Karpas-422 (cell line): ENCODE measurements around the gene CEP112. TPM values are rescaled to one million over a fixed set of nuclear protein-coding genes. Genes with fewer than 3 reads are reported as not detected.

Experiments
- DNase-seq: peaks from one replicate; pipeline ENCODE4 v3.0.0-alpha.2; 2015
- H2AFZ ChIP-seq: fragments of 200-600 bp; sonication (generic); 2 replicates; pipeline ENCODE4 v1.6.1; 2014; ENCODE audit warnings: antibody characterized with exemption, low read length, mixed read lengths
- H3K27ac ChIP-seq: fragments of 200-600 bp; sonication (generic); 2 replicates; pipeline ENCODE4 v1.5.1; 2014; ENCODE audit warnings: mild to moderate bottlenecking, low read length, moderate library complexity
- H3K27me3 ChIP-seq: fragments of 200-600 bp; sonication (generic); 2 replicates; pipeline ENCODE4 v1.6.1; 2014; ENCODE audit warnings: low read length, mixed read lengths
- H3K36me3 ChIP-seq: fragments of 200-600 bp; sonication (generic); 2 replicates; pipeline ENCODE4 v1.6.1; 2014; ENCODE audit warnings: low read length, mixed read lengths; ENCODE audit not compliant: insufficient read depth
- H3K4me1 ChIP-seq: fragments of 200-600 bp; sonication (generic); 2 replicates; pipeline ENCODE4 v1.6.1; 2014; ENCODE audit warnings: mild to moderate bottlenecking, low read length, mixed read lengths
- H3K4me2 ChIP-seq: fragments of 200-600 bp; sonication (generic); 2 replicates; pipeline ENCODE4 v1.6.1; 2014; ENCODE audit warnings: low read length, low read depth, mild to moderate bottlenecking; ENCODE audit not compliant: poor library complexity, severe bottlenecking
- H3K4me3 ChIP-seq: fragments of 200-600 bp; sonication (generic); 2 replicates; pipeline ENCODE4 v1.5.1; 2014; ENCODE audit warnings: mild to moderate bottlenecking, antibody characterized with exemption, low read length, mixed read lengths
- H3K79me2 ChIP-seq: fragments of 200-600 bp; sonication (generic); 2 replicates; pipeline ENCODE4 v1.6.1; 2014; ENCODE audit warnings: mild to moderate bottlenecking, low read length, mixed read lengths
- H3K9ac ChIP-seq: fragments of 200-600 bp; sonication (generic); 2 replicates; pipeline ENCODE4 v1.6.0; 2014; ENCODE audit warnings: low read length
- H3K9me2 ChIP-seq: fragments of 200-600 bp; sonication (generic), shearing (Covaris generic); replicated peaks from 2 replicates; pipeline ENCODE4 v1.6.0; 2014; ENCODE audit warnings: mild to moderate bottlenecking, low read length, moderate library complexity; ENCODE audit not compliant: insufficient read depth
- H3K9me3 ChIP-seq: fragments of 300-700, 200-600 bp; sonication (generic); 2 replicates; pipeline ENCODE4 v1.6.1; 2014; ENCODE audit warnings: low read length, mixed read lengths
- H4K20me1 ChIP-seq: fragments of 200-600 bp; sonication (generic); 2 replicates; pipeline ENCODE4 v1.6.1; 2014; ENCODE audit warnings: mild to moderate bottlenecking, antibody characterized with exemption, low read length, low read depth; ENCODE audit not compliant: insufficient read depth
- total RNA-seq: library from RNA; depleted of rRNA; stranded (reverse); fragments of >200 nt; shearing (Covaris generic); gene quantifications from 2 replicates; pipeline ENCODE4 v1.2.3, GENCODE V29; 2014; ENCODE audit warnings: low replicate concordance

CEP112 gene
- total RNA-seq, 1 experiment from 2014 or later: not detected

- no peak overlapping the region for H3K27ac ChIP-seq
- H3K4me1 ChIP-seq: no peaks in the 10 kb centered on the region
- H3K4me2 ChIP-seq: no peak overlapping the region
- no peaks in the 10 kb centered on the region for H3K27me3 ChIP-seq
- no peak for DNase-seq
- H3K9ac ChIP-seq: no peak overlapping the region
- no peaks in the 10 kb centered on the region for H3K79me2 ChIP-seq
- H3K36me3 ChIP-seq: no peaks in the 10 kb centered on the region
- H2AFZ ChIP-seq: no peak overlapping the region
- H3K4me3 ChIP-seq: no peak overlapping the region
- H3K9me3 ChIP-seq: no peaks in the 10 kb centered on the region
- H3K9me2 ChIP-seq: no peaks in the 10 kb centered on the region
- no peaks in the 10 kb centered on the region for H4K20me1 ChIP-seq
Observed at GRCh38 chr17:66038125-66038524, 153.8 kb downstream of the CEP112 start.

GRCh38 chr17:66037221-66037620 is 154.7 kb downstream of the CEP112 start:
- Histone ChIP-seq H3K4me1 (no peaks in the 10 kb centered on the region), H3K9me3 (no peaks in the 10 kb centered on the region), H3K9ac (no peak overlapping the region), H3K27ac (no peak overlapping the region), H3K27me3 (no peaks in the 10 kb centered on the region), H2AFZ (no peak overlapping the region), H3K4me3 (no peak overlapping the region), H4K20me1 (no peaks in the 10 kb centered on the region), H3K9me2 (no peaks in the 10 kb centered on the region), H3K4me2 (no peak overlapping the region), H3K79me2 (no peaks in the 10 kb centered on the region), H3K36me3 (no peaks in the 10 kb centered on the region)
- no peak for DNase-seq

GRCh38 chr17:66032082-66032712 is 159.7 kb downstream of the CEP112 start:
- no peak overlapping the region for H3K4me3 ChIP-seq
- H3K27ac ChIP-seq: no peak overlapping the region
- no peaks in the 10 kb centered on the region for H3K4me1 ChIP-seq
- H4K20me1 ChIP-seq: no peaks in the 10 kb centered on the region
- no peak overlapping the region for H2AFZ ChIP-seq
- H3K9me3 ChIP-seq: no peaks in the 10 kb centered on the region
- H3K9ac ChIP-seq: no peak overlapping the region
- no peaks in the 10 kb centered on the region for H3K27me3 ChIP-seq
- DNase-seq: no peak
- H3K79me2 ChIP-seq: no peaks in the 10 kb centered on the region
- no peak overlapping the region for H3K4me2 ChIP-seq
- H3K36me3 ChIP-seq: no peaks in the 10 kb centered on the region
- H3K9me2 ChIP-seq: no peaks in the 10 kb centered on the region

GRCh38 chr17:66025551-66025950 is 166.4 kb downstream of the CEP112 start:
- Histone ChIP-seq H3K9ac (no peak overlapping the region), H4K20me1 (no peaks in the 10 kb centered on the region), H3K79me2 (no peaks in the 10 kb centered on the region), H3K9me2 (no peaks in the 10 kb centered on the region), H3K36me3 (no peaks in the 10 kb centered on the region), H3K4me3 (no peak overlapping the region), H3K4me2 (no peak overlapping the region), H3K4me1 (no peaks in the 10 kb centered on the region), H3K9me3 (no peaks in the 10 kb centered on the region), H3K27ac (no peak overlapping the region), H3K27me3 (no peaks in the 10 kb centered on the region), H2AFZ (no peak overlapping the region)
- DNase-seq: no peak

- H4K20me1 ChIP-seq: no peaks in the 10 kb centered on the region
- no peaks in the 10 kb centered on the region for H3K79me2 ChIP-seq
- H3K4me1 ChIP-seq: no peaks in the 10 kb centered on the region
- H3K27me3 ChIP-seq: no peaks in the 10 kb centered on the region
- H3K4me3 ChIP-seq: no peak overlapping the region
- H3K9me3 ChIP-seq: no peaks in the 10 kb centered on the region
- no peak overlapping the region for H3K4me2 ChIP-seq
- no peak overlapping the region for H2AFZ ChIP-seq
- no peak overlapping the region for H3K27ac ChIP-seq
- DNase-seq: no peak
- H3K36me3 ChIP-seq: no peaks in the 10 kb centered on the region
- no peaks in the 10 kb centered on the region for H3K9me2 ChIP-seq
- H3K9ac ChIP-seq: no peak overlapping the region
Observed at GRCh38 chr17:66021757-66022156, 170.2 kb downstream of the CEP112 start.

GRCh38 chr17:66018786-66019185 is 173.1 kb downstream of the CEP112 start:
- no peak overlapping the region for H3K4me2 ChIP-seq

GRCh38 chr17:66016231-66016630 is 175.7 kb downstream of the CEP112 start:
- Histone ChIP-seq H3K4me3 (no peak overlapping the region), H3K4me2 (no peak overlapping the region), H2AFZ (no peak overlapping the region), H3K9ac (no peak overlapping the region), H3K36me3 (no peaks in the 10 kb centered on the region), H3K79me2 (no peaks in the 10 kb centered on the region), H3K27ac (no peak overlapping the region), H4K20me1 (no peaks in the 10 kb centered on the region), H3K27me3 (no peaks in the 10 kb centered on the region), H3K4me1 (no peaks in the 10 kb centered on the region), H3K9me2 (no peaks in the 10 kb centered on the region), H3K9me3 (no peaks in the 10 kb centered on the region)
- DNase-seq: no peak

More at GRCh38 chr17:66018786-66019185, 173.1 kb downstream of the CEP112 start:
- H3K9me3 ChIP-seq: no peaks in the 10 kb centered on the region
- H4K20me1 ChIP-seq: no peaks in the 10 kb centered on the region
- H2AFZ ChIP-seq: no peak overlapping the region
- H3K79me2 ChIP-seq: no peaks in the 10 kb centered on the region
- H3K27me3 ChIP-seq: no peaks in the 10 kb centered on the region
- H3K36me3 ChIP-seq: no peaks in the 10 kb centered on the region
- no peak overlapping the region for H3K4me3 ChIP-seq
- H3K4me1 ChIP-seq: no peaks in the 10 kb centered on the region
- no peak overlapping the region for H3K27ac ChIP-seq
- H3K9ac ChIP-seq: no peak overlapping the region
- DNase-seq: no peak
- H3K9me2 ChIP-seq: no peaks in the 10 kb centered on the region

GRCh38 chr17:66008680-66009079 is 183.3 kb downstream of the CEP112 start:
- no peaks in the 10 kb centered on the region for H4K20me1 ChIP-seq
- H3K36me3 ChIP-seq: no peaks in the 10 kb centered on the region
- no peaks in the 10 kb centered on the region for H3K27me3 ChIP-seq
- H3K9me3 ChIP-seq: no peaks in the 10 kb centered on the region
- H3K79me2 ChIP-seq: no peaks in the 10 kb centered on the region
- no peaks in the 10 kb centered on the region for H3K4me1 ChIP-seq
- H3K27ac ChIP-seq: no peak overlapping the region
- no peak overlapping the region for H3K9ac ChIP-seq
- DNase-seq: no peak
- no peak overlapping the region for H3K4me2 ChIP-seq
- H3K9me2 ChIP-seq: no peaks in the 10 kb centered on the region
- no peak overlapping the region for H2AFZ ChIP-seq
- H3K4me3 ChIP-seq: no peak overlapping the region
